DND-41 (cell line): ENCODE results near the gene ADH4.

Source experiments
- EZH2 ChIP-seq: IDR thresholded peaks from 3 replicates; pipeline ENCODE4 v1.6.1; 2012; ENCODE audit warnings: borderline replicate concordance, low read depth, mild to moderate bottlenecking, moderate library complexity, low read length, inconsistent platforms; ENCODE audit not compliant: severe bottlenecking
- TF ChIP-seq, protein P1 (sequence below): IDR thresholded peaks from 2 replicates; pipeline ENCODE4 v1.5.1; 2012; ENCODE audit warnings: borderline replicate concordance, low read length, moderate library complexity, mild to moderate bottlenecking; ENCODE audit not compliant: poor library complexity, severe bottlenecking; ENCODE audit errors: extremely low read depth

DNA sequence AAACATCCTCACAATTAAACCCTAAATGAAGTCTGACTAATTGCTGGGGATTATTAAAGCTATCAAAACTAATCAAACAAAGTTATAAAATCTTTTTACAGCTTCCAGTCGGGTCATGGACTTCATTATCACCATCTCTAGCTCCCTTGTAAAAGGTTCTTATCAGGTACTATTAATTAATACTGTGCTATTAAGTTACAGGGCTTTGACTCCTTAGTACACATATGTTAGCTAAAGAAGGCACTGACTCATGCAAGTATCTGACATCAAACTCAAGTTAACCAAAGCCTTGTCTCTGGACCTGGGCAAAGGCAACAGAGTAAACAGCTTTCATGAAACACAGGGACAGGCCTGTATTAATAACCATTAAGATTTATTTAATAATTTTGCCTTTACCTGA is 7.9 kb upstream of the ADH4 start:
- TF ChIP-seq, protein P1, sequence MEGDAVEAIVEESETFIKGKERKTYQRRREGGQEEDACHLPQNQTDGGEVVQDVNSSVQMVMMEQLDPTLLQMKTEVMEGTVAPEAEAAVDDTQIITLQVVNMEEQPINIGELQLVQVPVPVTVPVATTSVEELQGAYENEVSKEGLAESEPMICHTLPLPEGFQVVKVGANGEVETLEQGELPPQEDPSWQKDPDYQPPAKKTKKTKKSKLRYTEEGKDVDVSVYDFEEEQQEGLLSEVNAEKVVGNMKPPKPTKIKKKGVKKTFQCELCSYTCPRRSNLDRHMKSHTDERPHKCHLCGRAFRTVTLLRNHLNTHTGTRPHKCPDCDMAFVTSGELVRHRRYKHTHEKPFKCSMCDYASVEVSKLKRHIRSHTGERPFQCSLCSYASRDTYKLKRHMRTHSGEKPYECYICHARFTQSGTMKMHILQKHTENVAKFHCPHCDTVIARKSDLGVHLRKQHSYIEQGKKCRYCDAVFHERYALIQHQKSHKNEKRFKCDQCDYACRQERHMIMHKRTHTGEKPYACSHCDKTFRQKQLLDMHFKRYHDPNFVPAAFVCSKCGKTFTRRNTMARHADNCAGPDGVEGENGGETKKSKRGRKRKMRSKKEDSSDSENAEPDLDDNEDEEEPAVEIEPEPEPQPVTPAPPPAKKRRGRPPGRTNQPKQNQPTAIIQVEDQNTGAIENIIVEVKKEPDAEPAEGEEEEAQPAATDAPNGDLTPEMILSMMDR = no peak
- TF ChIP-seq EZH2 = no peak
